Esophagus squamous epithelium (tissue), 4 donors: ENCODE results near the gene HYCC1.

Experiments used
- POLR2A ChIP-seq, 4 donors: fragments of 450-650 bp; IDR thresholded peaks; one replicate each; pipeline ENCODE4 v1.6.1; 2017; ENCODE audit warnings: antibody characterized with exemption in 4 of 4, mild to moderate bottlenecking in 4 of 4, moderate library complexity in 3 of 4
- TF ChIP-seq, protein P1 (sequence below), 6 experiments: fragments of 450-650 bp in 4 of 6; fragments of 200-600 bp in 2 of 6; sonication (generic) in 2 of 6; IDR thresholded peaks; one replicate each; pipeline ENCODE4 v1.5.1; 2016 to 2019; ENCODE audit warnings: antibody characterized with exemption in 6 of 6, mild to moderate bottlenecking in 4 of 6, moderate library complexity in 4 of 6

GRCh38 chr7:23027261-23027660 lies 13.3 kb upstream of the HYCC1 start:
- TF ChIP-seq, protein P1, sequence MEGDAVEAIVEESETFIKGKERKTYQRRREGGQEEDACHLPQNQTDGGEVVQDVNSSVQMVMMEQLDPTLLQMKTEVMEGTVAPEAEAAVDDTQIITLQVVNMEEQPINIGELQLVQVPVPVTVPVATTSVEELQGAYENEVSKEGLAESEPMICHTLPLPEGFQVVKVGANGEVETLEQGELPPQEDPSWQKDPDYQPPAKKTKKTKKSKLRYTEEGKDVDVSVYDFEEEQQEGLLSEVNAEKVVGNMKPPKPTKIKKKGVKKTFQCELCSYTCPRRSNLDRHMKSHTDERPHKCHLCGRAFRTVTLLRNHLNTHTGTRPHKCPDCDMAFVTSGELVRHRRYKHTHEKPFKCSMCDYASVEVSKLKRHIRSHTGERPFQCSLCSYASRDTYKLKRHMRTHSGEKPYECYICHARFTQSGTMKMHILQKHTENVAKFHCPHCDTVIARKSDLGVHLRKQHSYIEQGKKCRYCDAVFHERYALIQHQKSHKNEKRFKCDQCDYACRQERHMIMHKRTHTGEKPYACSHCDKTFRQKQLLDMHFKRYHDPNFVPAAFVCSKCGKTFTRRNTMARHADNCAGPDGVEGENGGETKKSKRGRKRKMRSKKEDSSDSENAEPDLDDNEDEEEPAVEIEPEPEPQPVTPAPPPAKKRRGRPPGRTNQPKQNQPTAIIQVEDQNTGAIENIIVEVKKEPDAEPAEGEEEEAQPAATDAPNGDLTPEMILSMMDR (IDR thresholded peaks at IDR 0.05): no peak
- TF ChIP-seq POLR2A (IDR thresholded peaks at IDR 0.05): no peak
